Small intestine (tissue), 7 donors: ENCODE data around the gene TEDC1. TPM values are rescaled to one million over a fixed set of nuclear protein-coding genes. Genes with fewer than 3 reads are reported as not detected.

ENCODE experiments used
- DNase-seq, 2 donors: peaks; one replicate each; pipeline versions ENCODE4 v3.0.0 to v3.0.0-alpha.2; 2013
- FAIRE-seq: peaks from 2 replicates; lab custom pipeline; 2012; peaks lifted over from hg19 to GRCh38; lab: Jason Lieb, UNC
- H3K27ac ChIP-seq, 3 donors: one replicate each; pipeline ENCODE4 v1.5.1; 2013; ENCODE audit warnings: low read length in 2 of 3, mild to moderate bottlenecking in 2 of 3, control low read depth in 1 of 3, inconsistent platforms in 1 of 3, low read depth in 1 of 3, moderate library complexity in 1 of 3
- H3K27me3 ChIP-seq, 3 donors: one replicate each; pipeline ENCODE4 v1.6.1; 2013; ENCODE audit warnings: low read length in 3 of 3, inconsistent platforms in 1 of 3; ENCODE audit not compliant: control insufficient read depth in 3 of 3, insufficient read depth in 3 of 3
- H3K36me3 ChIP-seq, 3 donors: one replicate each; pipeline ENCODE4 v1.6.1; 2013; ENCODE audit warnings: low read length in 3 of 3, inconsistent platforms in 1 of 3, low read depth in 1 of 3, mild to moderate bottlenecking in 1 of 3, moderate library complexity in 1 of 3; ENCODE audit not compliant: control insufficient read depth in 3 of 3, insufficient read depth in 2 of 3
- H3K4me1 ChIP-seq, 3 donors: one replicate each; pipeline ENCODE4 v1.6.1; 2013; ENCODE audit warnings: low read length in 2 of 3, inconsistent platforms in 1 of 3, low read depth in 1 of 3, mild to moderate bottlenecking in 1 of 3, moderate library complexity in 1 of 3; ENCODE audit not compliant: control insufficient read depth in 3 of 3, insufficient read depth in 2 of 3
- H3K4me3 ChIP-seq, 3 donors: one replicate each; pipeline ENCODE4 v1.5.1; 2013; ENCODE audit warnings: low read length in 3 of 3, control low read depth in 1 of 3, inconsistent platforms in 1 of 3, low read depth in 1 of 3, mild to moderate bottlenecking in 1 of 3, moderate library complexity in 1 of 3
- H3K9me3 ChIP-seq, 2 donors: one replicate each; pipeline ENCODE4 v1.6.1; 2013; ENCODE audit warnings: low read depth in 1 of 2, low read length in 1 of 2; ENCODE audit not compliant: control insufficient read depth in 2 of 2, insufficient read depth in 1 of 2
- WGBS, 3 donors: extraction: QIAGEN DNeasy Blood & Tissue Kit; methylation state at CpG; one replicate each; pipeline ENCODE4 v1.1.7; 2013; 5-methylcytosine and 5-hydroxymethylcytosine counted together
- polyA plus RNA-seq, 4 donors: library from polyadenylated mRNA; stranded (reverse) in 3 of 4; unstranded in 1 of 4; fragments of 200-250 nt in 3 of 4; fragments of 120-200 nt in 1 of 4; gene quantifications; one replicate each; pipeline versions ENCODE4 v1.2.1 to v1.2.3, GENCODE V29; 2013
- donor health status: healthy with polysubstance abuse.
- donor health status: control.
- donor health status: control.
- donor health status: Bipolar disorder and iron deficiency.
- donor health status: healthy.

The TEDC1 gene
- polyA plus RNA-seq, 4 donors: 6.6 to 28.0 (median 23.8) TPM

DNA sequence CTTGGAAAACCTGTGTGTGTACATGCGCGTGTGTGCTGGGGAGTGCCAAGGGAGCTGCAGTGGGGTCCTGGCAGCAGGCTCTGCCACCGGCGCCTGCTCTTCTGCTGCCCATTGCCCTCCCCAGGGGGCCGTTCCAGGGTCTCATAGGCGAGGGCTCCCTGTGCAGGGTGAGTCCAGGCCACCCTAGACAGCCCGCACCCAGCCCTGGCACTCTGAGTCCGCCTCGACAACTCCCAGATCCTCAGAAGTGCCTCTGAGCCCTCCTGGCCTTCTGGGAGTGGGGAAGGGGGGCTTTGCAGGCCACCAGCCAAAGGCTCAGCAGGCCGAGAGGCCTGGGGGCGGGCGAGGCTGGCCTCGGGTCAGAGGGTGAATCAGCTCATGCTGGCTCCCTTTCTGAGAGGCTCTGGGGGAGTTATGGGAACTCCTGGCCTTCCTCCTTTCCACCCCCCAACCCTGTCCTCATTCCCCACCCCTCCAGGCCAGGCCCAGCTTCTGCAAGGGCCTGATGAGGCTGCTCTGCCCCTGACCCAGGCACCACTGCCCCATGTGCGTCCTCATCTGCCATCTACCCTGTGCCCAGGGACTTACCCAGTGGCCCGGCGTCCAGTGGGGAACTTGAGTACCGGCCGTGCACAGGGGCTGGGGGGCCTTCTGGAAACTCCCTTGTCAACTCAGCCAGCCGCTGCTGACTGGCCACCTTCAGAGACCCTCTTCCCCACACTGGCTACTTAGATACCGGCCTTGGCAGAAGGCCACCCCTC is 2.1 kb upstream of the TEDC1 start:
- peak overlapping the region in 2 of 3 donors; percentile 78 to 96 for H3K27ac ChIP-seq
- 60 to 65% (median 64%) methylated on average over 17 to 20 of the region's 20 CpGs for whole genome bisulfite sequencing, 3 donors
- H3K9me3 ChIP-seq: no peaks in the 10 kb centered on the region
- FAIRE-seq: no peak
- H3K36me3 ChIP-seq: peaks cover 0 to 9% (median 0%) of the 10 kb centered on the region in 3 donors
- no peak for DNase-seq
- H3K4me1 ChIP-seq: peaks cover 0 to 37% (median 0%) of the 10 kb centered on the region in 3 donors
- H3K4me3 ChIP-seq: peak overlapping the region in 1 of 3 donors; percentile 59
- H3K27me3 ChIP-seq: peaks cover 0 to 10% (median 0%) of the 10 kb centered on the region in 3 donors

DNA sequence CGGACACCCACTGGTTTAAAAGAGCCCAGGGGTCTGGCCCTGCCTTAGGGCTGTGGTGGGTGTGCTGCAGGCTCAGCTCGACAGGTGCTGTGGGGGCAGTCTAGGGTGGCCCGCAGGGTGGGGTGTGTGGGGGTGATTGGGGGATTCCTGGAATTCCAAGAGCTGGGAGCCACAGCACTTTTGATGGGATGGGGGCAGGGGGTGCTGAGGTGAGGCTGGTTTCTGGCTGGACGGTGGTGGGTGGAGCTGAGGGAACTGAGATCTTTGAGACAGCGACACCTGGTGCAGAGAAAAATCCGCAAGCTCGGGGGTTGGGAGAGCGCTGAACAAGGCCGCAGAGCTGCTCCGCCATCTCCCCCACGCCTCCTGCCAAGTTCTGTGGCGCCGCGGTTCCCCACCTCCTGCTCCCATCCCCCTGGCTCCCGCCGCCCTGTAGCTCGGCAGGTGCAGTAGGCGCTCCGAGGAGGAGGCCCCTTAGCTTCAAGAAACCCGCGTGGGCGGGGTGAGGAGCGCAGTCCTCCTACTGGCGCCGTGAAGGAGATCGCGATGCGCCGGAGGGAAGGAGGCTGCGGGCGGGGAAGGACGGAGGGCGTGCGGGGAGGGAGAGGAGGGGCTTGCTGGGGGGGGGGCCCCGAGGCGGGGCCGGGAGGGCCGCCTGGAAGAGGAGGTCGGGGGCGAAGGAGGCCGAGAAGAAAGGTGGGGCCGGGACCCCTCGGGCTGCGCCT is 1.3 kb upstream of the TEDC1 start:
- peaks cover 0 to 9% (median 0%) of the 10 kb centered on the region in 3 donors for H3K36me3 ChIP-seq
- peaks cover 0 to 10% (median 0%) of the 10 kb centered on the region in 3 donors for H3K27me3 ChIP-seq
- no peaks in the 10 kb centered on the region for H3K9me3 ChIP-seq
- peaks cover 0 to 36% (median 0%) of the 10 kb centered on the region in 3 donors for H3K4me1 ChIP-seq
- DNase-seq: peak; percentile 91 to 94
- WGBS, 3 donors: 1 to 2% (median 1%) methylated on average over 35 to 43 of the region's 44 CpGs
- no peak for FAIRE-seq
- H3K4me3 ChIP-seq: peak overlapping the region; percentile 59 to 62 (median 59)
- H3K27ac ChIP-seq: peak overlapping the region; percentile 78 to 96 (median 95)

GRCh38 chr14:105490267-105490571 is 827 bp upstream of the TEDC1 start:
- Histone ChIP-seq H3K4me3 (peak overlapping the region; percentile 59 to 62 (median 59)), H3K4me1 (peaks cover 0 to 32% (median 0%) of the 10 kb centered on the region in 3 donors), H3K27ac (peak overlapping the region; percentile 78 to 96 (median 95)), H3K9me3 (no peaks in the 10 kb centered on the region), H3K27me3 (peaks cover 0 to 10% (median 0%) of the 10 kb centered on the region in 3 donors), H3K36me3 (peaks cover 0 to 9% (median 0%) of the 10 kb centered on the region in 3 donors)
- DNase-seq (no peak), FAIRE-seq (no peak)
- WGBS, 3 donors: 0% methylated on average over 11 to 33 of the region's 33 CpGs

DNA sequence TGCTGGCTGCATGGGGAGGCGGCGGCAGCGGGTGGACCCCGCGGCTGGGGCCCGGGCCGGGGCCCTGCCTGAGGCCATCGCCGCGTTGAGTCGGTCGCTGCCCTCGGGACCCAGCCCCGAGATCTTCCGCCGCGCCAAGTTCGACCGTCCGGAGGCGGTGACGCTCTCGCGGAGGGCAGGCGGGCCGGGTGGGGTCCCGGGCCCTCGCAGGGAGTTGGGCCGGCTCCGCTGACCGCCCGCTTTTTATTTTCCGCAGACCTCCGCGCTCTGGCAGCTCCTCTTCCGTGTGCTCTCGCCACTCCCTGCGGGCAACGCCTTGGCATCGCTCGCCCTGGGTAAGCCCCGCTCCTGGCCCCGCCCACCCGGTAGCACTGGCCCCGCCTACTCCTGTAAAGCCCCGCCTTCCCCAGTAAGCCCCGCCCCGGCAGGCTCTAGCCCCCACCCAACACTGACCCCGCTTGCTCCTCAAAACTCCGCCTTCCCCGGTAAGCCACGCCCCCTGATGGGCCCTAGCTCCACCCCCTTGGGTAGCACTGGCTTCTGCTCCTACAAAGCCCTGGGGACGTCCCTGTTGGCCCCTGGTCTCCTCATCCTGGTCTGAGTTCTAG is 424 bp downstream of the TEDC1 start:
- peaks cover 0 to 5% (median 0%) of the 10 kb centered on the region in 3 donors for H3K27me3 ChIP-seq
- DNase-seq (peak; percentile 59 to 76), FAIRE-seq (no peak)
- peaks cover 0 to 19% (median 0%) of the 10 kb centered on the region in 3 donors for H3K4me1 ChIP-seq
- no peaks in the 10 kb centered on the region for H3K9me3 ChIP-seq
- H3K4me3 ChIP-seq: peak overlapping the region; percentile 22 to 58 (median 26)
- peaks cover 0 to 9% (median 0%) of the 10 kb centered on the region in 3 donors for H3K36me3 ChIP-seq
- 0 to 1% (median 0%) methylated on average over 45 to 53 of the region's 53 CpGs for WGBS, 3 donors
- peak overlapping the region; percentile 63 to 95 (median 78) for H3K27ac ChIP-seq

- no peak overlapping the region for H3K4me3 ChIP-seq
Measured at GRCh38 chr14:105492031-105492970, 1.3 kb downstream of the TEDC1 start.

GRCh38 chr14:105492971-105493871 is 2.2 kb downstream of the TEDC1 start:
- Histone ChIP-seq H3K4me1 (peaks cover 0 to 8% (median 0%) of the 10 kb centered on the region in 3 donors), H3K4me3 (no peak overlapping the region), H3K36me3 (peaks cover 0 to 10% (median 2%) of the 10 kb centered on the region in 3 donors), H3K27ac (no peak overlapping the region), H3K9me3 (no peaks in the 10 kb centered on the region), H3K27me3 (no peaks in the 10 kb centered on the region)
- FAIRE-seq (no peak), DNase-seq (no peak)
- 86 to 91% (median 90%) methylated on average over 15 to 20 of the region's 20 CpGs for WGBS, 3 donors

More at GRCh38 chr14:105492031-105492970, 1.3 kb downstream of the TEDC1 start:
- FAIRE-seq (no peak), DNase-seq (peak in 1 of 2 donors; percentile 14)
- Histone ChIP-seq H3K4me1 (peaks cover 0 to 14% (median 0%) of the 10 kb centered on the region in 3 donors), H3K27me3 (no peaks in the 10 kb centered on the region), H3K36me3 (peaks cover 0 to 9% (median 0%) of the 10 kb centered on the region in 3 donors), H3K27ac (no peak overlapping the region), H3K9me3 (no peaks in the 10 kb centered on the region)
- 83 to 89% (median 85%) methylated on average over 23 to 24 of the region's 24 CpGs for WGBS, 3 donors
